HEK293 (cell line): Measurements from ENCODE around the gene R3HDM2.

ENCODE experiments used
- ZBTB21 ChIP-seq: fragments of 450-650 bp; formaldehyde crosslinking; IDR thresholded peaks from 2 replicates; pipeline ENCODE4 v1.5.1; 2017; ENCODE audit warnings: missing biosample characterization, missing genetic modification characterization
- ZNF23 ChIP-seq: fragments of 450-650 bp; formaldehyde crosslinking; IDR thresholded peaks from 2 replicates; pipeline ENCODE4 v1.5.1; 2016; ENCODE audit warnings: missing biosample characterization, missing genetic modification characterization, borderline replicate concordance
- ZNF610 ChIP-seq: fragments of 450-650 bp; formaldehyde crosslinking; IDR thresholded peaks from 2 replicates; pipeline ENCODE4 v1.5.1; 2016; ENCODE audit warnings: missing biosample characterization, missing genetic modification characterization, borderline replicate concordance
- TF ChIP-seq, protein P1 (sequence below): fragments of 450-650 bp; formaldehyde crosslinking; IDR thresholded peaks from 2 replicates; pipeline ENCODE4 v1.5.1; 2016; ENCODE audit warnings: missing biosample characterization, missing genetic modification characterization

DNA sequence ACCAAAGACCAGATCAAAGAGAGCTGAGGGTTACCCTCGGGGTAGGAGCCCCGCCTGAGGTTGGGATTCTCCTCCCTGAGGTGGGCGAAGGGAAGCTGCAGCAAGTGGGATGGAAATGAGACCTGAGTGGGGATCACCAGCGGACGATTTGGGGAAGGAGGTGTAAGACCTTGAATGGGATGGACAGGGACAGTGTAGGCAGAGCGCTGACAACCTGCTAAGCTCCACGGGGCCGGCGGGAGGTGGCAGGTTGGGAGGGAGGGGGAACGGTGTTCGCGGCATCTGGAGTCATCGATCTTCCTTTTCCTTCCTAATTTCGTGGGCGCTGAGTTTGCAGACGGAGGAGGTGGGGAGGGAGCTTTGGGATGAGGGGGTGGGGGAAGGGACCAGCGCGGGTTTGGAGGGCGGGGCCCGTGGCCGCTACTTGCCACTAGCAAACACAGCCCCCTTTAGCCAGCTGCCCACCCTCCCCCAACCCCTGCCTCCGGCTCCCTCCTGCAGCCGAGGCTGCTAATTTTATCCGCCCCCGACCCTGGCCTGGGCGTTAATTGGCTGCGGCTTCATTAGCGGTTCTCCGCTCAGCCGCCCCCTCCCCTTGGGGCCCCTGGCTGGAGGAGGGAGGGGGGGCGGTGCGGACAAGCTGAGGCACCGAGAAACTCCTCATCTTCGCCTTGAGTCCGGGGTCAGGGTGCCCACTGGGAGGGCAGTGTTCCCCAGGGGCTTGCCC lies 204.1 kb downstream of the R3HDM2 start:
- TF ChIP-seq, protein P1, sequence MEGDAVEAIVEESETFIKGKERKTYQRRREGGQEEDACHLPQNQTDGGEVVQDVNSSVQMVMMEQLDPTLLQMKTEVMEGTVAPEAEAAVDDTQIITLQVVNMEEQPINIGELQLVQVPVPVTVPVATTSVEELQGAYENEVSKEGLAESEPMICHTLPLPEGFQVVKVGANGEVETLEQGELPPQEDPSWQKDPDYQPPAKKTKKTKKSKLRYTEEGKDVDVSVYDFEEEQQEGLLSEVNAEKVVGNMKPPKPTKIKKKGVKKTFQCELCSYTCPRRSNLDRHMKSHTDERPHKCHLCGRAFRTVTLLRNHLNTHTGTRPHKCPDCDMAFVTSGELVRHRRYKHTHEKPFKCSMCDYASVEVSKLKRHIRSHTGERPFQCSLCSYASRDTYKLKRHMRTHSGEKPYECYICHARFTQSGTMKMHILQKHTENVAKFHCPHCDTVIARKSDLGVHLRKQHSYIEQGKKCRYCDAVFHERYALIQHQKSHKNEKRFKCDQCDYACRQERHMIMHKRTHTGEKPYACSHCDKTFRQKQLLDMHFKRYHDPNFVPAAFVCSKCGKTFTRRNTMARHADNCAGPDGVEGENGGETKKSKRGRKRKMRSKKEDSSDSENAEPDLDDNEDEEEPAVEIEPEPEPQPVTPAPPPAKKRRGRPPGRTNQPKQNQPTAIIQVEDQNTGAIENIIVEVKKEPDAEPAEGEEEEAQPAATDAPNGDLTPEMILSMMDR: no peak
- no peak for TF ChIP-seq ZBTB21 (tag by site-specific recombination)
- TF ChIP-seq ZNF23 (tag by site-specific recombination): no peak
- no peak for TF ChIP-seq ZNF610
